GM18498 (cell line): Measurements from ENCODE around the gene PAQR5.

ENCODE experiments used
- ATAC-seq: cut with Tn5 transposase; IDR thresholded peaks from one replicate; pipeline ENCODE4 v1.9.1; 2021; ENCODE audit warnings: mild to moderate bottlenecking, moderate library complexity; ENCODE audit not compliant: unreplicated experiment

The PAQR5 gene

GRCh38 chr15:69389426-69389825, 90.7 kb downstream of the PAQR5 start:
- ATAC-seq: no peak

GRCh38 chr15:69390575-69390974, 91.9 kb downstream of the PAQR5 start:
- no peak for ATAC-seq

- ATAC-seq: no peak
Measured at GRCh38 chr15:69391046-69391757, 92.5 kb downstream of the PAQR5 start.

GRCh38 chr15:69392352-69392751, 93.6 kb downstream of the PAQR5 start:
- ATAC-seq: no peak

- no peak for ATAC-seq
Measured at GRCh38 chr15:69393831-69394491, 95.2 kb downstream of the PAQR5 start.

GRCh38 chr15:69394556-69395282, 96.0 kb downstream of the PAQR5 start:
- peak; percentile 76 for ATAC-seq

- no peak for ATAC-seq
Measured at GRCh38 chr15:69395460-69395859, 96.7 kb downstream of the PAQR5 start.

GRCh38 chr15:69395991-69396390, 97.3 kb downstream of the PAQR5 start:
- no peak for ATAC-seq

GRCh38 chr15:69398491-69398891, 99.8 kb downstream of the PAQR5 start:
- no peak for ATAC-seq

GRCh38 chr15:69400850-69401249, 102.1 kb downstream of the PAQR5 start:
- no peak for ATAC-seq

- ATAC-seq: no peak
Measured at GRCh38 chr15:69402816-69403215, 104.1 kb downstream of the PAQR5 start.

GRCh38 chr15:69403594-69403993, 104.9 kb downstream of the PAQR5 start:
- ATAC-seq: no peak

- no peak for ATAC-seq
Measured at GRCh38 chr15:69405110-69405509, 106.4 kb downstream of the PAQR5 start.

GRCh38 chr15:69407719-69408400, 109.1 kb downstream of the PAQR5 start:
- no peak for ATAC-seq

- no peak for ATAC-seq
Measured at GRCh38 chr15:69408841-69409240, 110.1 kb downstream of the PAQR5 start.

- ATAC-seq: no peak
Measured at GRCh38 chr15:69410248-69410874, 111.6 kb downstream of the PAQR5 start.

GRCh38 chr15:69412274-69412673, 113.6 kb downstream of the PAQR5 start:
- no peak for ATAC-seq

- ATAC-seq: no peak
Measured at GRCh38 chr15:69412701-69413100, 114.0 kb downstream of the PAQR5 start.

GRCh38 chr15:69413822-69414700, 115.3 kb downstream of the PAQR5 start, which contains the start of gene KIF23:
Gene KIF23, plus strand, starts transcription at chr15:69414349. Its CDS starts 117 bp downstream, at chr15:69414466.
- ATAC-seq: peak; percentile 93

GRCh38 chr15:69414701-69415167, 116.0 kb downstream of the PAQR5 start:
- peak; percentile 29 for ATAC-seq
